DMS153 treated with DMSO at 0.1 percent for 48 hours (cell line): ENCODE results near the gene BMP3.
"Not testable (repeated sequence)": the region's sequence is repeated elsewhere in the genome, so short reads cannot be mapped to it uniquely, and the experiment has no call there.

Source experiments
- DNase-seq: peaks from one replicate; lab custom pipeline; 2025; ENCODE audit not compliant: unreplicated experiment; lab: John Stamatoyannopoulos, UW

The BMP3 gene, protein sequence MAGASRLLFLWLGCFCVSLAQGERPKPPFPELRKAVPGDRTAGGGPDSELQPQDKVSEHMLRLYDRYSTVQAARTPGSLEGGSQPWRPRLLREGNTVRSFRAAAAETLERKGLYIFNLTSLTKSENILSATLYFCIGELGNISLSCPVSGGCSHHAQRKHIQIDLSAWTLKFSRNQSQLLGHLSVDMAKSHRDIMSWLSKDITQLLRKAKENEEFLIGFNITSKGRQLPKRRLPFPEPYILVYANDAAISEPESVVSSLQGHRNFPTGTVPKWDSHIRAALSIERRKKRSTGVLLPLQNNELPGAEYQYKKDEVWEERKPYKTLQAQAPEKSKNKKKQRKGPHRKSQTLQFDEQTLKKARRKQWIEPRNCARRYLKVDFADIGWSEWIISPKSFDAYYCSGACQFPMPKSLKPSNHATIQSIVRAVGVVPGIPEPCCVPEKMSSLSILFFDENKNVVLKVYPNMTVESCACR

DNA sequence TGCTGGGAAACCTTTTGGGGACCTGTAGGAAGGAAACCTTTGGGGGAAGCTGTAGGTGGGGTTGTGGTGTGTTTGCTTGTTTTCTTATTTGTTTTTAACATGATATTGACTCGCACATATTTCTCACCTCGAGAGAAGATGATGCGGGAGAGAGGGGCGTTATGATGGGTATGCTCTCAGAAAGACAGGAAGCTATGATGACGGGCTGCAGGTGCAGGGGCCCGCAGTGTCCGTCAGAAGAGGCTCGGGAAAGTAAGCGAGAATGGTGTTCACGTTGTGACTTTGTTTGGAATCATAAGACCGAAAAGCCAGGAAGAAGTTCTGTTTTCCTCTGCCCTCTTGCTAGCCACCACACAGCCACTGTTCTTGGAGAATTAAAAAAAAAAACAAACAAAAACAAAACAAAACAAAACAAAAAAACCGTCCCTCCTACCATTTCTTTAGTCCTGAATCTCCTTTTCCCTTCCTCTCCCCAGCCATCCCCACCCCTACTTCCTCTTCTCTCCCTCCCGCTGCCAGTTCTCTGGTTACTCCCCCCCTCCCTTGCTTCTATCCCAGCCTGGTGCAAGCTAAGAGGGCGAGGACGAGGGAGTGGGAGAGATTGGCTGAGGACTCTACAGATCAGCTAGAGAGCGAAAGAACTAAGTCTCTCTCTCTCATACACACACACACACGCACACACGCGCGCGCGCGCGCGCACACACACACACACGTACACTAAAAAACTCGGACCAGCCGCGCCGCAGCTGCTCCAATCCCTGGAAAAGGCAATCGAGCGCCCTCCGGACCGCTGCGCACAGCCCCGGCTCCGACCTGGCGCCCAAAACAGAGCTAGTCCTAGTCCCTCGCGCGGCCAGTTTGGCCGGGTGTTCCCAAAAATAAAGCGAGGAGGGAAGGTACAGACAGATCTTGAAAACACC, at the start of gene BMP3:
Gene BMP3, plus strand, starts transcription at position 648 of the 920 bp plus-strand sequence. CDS start 577 bp downstream, outside the sequence.
- DNase-seq = peak; percentile 43

- DNase-seq = no peak
Observed at GRCh38 chr4:80986011-80986410, 44.5 kb upstream of the BMP3 start.

DNA sequence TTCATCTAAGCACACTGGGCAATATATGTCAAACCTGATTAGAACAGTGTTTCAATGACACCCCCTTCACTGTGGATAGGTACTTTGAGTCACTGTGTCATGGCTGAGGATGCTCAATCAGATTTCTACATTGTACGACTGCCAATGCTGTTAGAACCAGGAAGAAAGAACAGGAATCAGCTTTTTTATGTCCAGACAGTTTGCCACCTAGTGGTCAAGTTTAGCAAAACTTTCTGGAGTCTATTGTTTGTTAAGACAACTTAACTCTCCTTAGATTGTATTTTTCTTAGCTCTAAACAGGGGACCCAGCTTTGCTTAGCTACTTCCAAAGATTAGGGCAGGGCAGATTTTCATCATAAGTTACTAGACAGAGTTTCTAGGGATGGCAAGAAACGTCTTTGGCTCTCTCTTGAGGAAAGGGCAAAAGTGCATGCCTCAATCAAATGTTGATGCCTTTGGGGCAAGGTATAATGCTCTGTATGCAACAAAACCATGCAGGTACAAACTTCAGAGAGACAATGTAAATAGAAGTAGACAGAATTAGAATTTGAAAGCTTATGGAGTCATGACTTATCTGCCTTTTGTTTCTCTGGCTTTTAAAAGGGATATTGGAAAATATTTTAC, 40.5 kb upstream of the BMP3 start:
- peak; percentile 63 for DNase-seq

DNA sequence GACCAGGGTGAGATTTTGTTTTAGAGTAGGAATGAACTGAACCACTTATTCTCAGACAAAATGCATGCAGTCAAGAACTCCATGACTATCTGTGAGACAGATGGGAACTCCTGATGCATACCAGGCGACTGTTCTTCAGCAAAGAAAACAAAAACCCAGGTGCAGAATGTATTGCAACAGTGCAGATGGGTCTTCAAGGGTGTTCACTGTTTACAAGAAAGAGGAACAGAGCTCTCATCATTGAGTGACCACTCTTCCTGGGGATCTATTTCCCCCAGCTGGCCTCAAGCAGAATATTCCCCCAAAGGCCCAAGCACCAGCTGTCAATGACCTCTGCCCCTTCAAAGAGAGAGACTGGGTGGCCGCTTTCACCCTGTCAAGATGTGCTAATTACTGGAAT, 39.7 kb upstream of the BMP3 start:
- DNase-seq = no peak

GRCh38 chr4:80999943-81000342, 30.6 kb upstream of the BMP3 start:
- no peak for DNase-seq

GRCh38 chr4:81003597-81004111, 26.9 kb upstream of the BMP3 start:
- no peak for DNase-seq

DNA sequence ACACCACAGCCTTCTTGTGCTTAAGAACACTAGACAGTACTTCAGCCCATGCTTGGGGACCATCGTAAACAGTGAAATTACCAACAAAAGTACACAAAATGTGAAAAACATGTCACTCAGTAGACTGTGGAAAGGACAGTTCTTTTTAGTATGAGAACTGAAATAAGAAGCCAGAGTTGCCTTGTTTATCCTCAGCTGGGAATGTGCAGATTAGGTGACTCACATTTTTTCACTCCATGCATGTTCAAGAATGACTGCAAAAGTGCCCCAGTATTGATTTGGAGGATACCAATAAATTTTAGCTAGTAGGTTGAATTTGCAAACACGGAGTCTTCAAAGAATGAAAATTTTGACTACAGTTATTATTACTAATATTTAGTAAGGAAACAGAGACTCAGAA, 23.1 kb upstream of the BMP3 start:
- DNase-seq = no peak

DNA sequence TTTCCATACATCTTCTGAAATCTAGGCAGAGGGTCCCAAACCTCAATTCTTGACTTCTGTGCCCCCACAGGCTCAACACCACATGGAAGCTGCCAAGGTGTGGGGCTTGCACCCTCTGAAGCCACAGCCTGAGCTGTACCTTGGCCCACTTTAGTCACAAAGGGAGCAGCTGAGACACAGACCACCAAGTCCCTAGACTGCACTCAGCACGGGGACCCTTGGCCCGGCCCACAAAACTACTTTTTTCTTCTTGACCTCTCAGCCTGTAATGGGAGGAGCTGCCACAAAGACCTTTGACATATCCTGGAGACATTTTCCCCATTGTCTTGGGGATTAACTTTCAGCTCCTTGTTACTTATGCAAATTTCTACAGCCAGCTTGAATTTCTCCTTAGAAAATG, 13.9 kb upstream of the BMP3 start:
- not testable (repeated sequence) for DNase-seq

DNA sequence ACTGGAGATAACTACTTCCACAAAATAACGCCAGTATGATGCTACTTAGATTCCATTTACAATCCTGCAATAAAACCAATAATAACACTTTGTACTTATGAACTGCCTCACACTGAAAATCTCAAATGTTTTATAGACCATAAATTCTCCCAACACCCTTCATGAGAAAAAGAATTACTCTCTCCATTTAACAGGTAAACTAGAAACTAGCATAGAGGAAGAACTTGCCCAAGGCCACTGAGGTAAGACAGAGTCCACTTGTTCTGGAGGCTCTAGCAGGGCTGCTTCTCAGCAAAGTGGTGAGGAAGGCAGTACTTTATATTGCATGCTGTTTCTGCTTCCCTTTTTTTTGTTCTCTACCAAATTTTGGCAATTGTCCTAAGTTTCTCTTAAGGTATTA, 11.5 kb upstream of the BMP3 start:
- no peak for DNase-seq

DNA sequence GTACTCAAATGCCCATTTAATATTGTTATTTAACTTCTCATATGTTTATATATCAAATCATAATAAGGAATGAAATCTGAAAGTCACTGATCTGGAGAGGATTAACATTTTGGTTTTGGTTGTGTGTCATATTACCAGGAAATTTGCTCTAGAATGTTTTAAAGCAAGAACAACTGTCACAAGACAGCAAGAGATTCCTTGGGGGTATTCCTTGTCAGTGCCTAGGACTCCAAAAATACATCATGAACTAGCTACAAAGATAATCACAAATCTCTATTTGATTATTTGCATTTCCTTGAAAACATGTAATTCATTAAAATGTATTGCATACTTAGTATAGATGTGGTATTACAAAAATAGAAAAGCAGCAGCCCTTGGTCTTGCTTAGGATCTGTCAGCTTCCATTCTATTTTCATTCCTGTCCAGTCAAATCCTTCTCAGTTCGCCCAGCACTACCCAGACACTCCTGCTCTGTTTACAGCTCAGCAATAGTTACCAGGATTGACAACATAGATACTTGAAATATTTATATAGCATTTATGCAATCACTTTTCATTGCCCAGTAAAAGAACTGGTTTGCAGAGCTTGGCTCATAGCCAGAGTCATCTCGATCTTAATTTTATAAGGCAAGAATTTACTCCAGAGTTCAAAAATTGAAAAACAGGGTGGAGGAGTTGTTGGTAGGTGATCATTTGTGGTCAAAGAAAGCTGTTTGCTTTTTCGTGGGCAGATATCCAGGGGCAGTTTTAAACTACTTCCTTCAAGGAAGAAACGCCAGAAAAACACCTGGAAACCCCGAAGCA, 9.2 kb upstream of the BMP3 start:
- peak; percentile 47 for DNase-seq

- no peak for DNase-seq
Observed at GRCh38 chr4:81021981-81022380, 8.5 kb upstream of the BMP3 start.

- no peak for DNase-seq
Observed at GRCh38 chr4:81023484-81023883, 7.0 kb upstream of the BMP3 start.

DNA sequence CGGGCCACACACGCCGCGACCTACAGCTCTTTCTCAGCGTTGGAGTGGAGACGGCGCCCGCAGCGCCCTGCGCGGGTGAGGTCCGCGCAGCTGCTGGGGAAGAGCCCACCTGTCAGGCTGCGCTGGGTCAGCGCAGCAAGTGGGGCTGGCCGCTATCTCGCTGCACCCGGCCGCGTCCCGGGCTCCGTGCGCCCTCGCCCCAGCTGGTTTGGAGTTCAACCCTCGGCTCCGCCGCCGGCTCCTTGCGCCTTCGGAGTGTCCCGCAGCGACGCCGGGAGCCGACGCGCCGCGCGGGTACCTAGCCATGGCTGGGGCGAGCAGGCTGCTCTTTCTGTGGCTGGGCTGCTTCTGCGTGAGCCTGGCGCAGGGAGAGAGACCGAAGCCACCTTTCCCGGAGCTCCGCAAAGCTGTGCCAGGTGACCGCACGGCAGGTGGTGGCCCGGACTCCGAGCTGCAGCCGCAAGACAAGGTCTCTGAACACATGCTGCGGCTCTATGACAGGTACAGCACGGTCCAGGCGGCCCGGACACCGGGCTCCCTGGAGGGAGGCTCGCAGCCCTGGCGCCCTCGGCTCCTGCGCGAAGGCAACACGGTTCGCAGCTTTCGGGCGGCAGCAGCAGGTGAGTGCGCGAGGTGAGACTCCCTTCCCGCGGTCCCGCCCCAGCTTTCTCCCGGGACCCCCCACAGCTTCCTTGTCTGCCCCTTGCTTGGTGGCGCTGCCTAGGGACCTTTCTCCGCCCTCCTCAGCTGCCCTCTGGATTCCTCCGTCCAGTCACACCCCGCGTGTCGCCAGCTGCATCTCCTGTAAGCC, 678 bp downstream of the BMP3 start:
- peak; percentile 12 for DNase-seq

GRCh38 chr4:81031796-81032551, 1.5 kb downstream of the BMP3 start:
- DNase-seq = no peak

DNA sequence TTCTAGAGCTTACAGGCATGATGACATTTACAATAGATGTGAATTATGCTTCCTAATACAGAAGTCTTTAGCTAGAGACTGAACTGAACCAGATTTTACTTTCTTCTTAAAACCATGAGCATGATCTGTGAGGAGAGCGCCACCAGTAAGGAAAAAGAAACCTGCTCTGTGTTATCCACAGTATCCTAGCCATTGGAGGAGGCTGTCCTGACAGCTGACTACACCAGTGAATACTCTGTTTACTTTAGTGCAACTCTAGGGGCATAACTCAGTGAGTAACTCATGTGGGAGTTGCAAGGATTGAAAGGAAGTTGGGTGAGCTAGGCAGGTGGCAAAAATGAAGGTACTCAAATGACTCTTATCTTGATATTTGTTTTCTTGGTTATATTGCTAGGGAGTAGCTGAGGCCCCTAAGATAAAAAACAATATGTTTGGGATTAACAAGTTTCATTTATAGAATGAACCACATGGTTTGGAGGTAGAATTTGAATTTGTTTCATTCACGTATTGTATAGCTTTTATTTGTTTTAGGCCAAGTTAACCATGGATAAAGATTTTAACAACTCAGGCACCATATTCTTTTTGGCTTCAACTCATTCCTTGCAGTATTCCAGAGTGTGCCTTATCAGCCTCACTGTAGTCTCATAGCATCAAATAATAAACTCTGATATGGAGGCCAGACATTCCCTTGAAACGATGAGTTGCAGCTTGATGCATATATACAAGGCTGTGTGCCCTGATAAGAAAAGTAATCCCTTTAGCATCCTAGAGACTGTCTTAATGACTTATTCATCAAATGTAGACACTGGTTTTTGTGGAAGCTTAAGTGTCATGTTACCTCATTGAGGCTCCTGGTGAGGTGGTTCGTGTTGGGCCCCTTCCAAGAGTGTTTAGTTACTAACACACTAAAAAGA, 2.5 kb downstream of the BMP3 start:
- DNase-seq = no peak

GRCh38 chr4:81038636-81039350, 8.3 kb downstream of the BMP3 start:
- DNase-seq = no peak

DNA sequence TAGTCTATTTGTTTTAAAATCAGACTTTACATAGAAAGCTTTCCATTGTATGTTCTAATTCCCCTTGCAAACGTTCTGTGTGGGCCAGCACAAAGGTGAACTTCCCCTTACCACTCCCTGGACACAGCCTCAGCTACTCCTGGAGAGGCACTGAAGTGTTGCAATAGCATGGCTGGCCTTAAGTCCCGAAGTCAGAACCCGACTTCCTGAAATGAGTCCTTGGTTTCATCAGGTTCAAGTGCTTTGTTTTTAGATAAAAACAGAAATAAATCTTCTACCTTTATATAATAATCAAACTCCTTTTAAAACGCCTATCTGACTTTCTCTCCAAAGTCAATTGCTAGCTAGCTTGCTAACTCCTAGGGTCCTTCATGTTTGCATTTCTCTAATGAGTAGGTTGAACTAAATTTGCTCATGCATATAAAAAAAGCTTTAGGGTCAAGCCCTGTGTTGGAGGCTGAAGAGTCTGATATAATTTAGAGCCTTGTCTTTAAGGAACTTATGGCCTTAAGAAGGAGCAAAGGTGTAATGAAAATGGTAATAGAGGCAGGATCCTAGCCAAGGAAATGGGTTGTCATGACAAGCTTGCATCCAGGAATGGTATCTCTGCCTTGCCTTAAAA, 9.0 kb downstream of the BMP3 start:
- no peak for DNase-seq
